ENCODE measurements around the gene MARCHF11.

The MARCHF11 gene

GRCh38 chr5:16179511-16179935, at the start of gene MARCHF11:
Gene MARCHF11, minus strand, starts transcription at chr5:16179791. Its CDS starts 216 bp downstream, at chr5:16179575.
- DNase-seq (ENCODE audit: low read depth in 3 of 3, low spot score in 1 of 3) = no peak

- no peak for DNase-seq (ENCODE audit: low read depth in 3 of 3, low spot score in 1 of 3)
Measured at GRCh38 chr5:16225927-16226326, 46.3 kb upstream of the MARCHF11 start.

GRCh38 chr5:16192311-16192710, 12.7 kb upstream of the MARCHF11 start:
- no peak for DNase-seq (ENCODE audit: low read depth in 3 of 3, low spot score in 1 of 3)

GRCh38 chr5:16180789-16181082, 1.1 kb upstream of the MARCHF11 start:
- no peak for DNase-seq (ENCODE audit: low read depth in 3 of 3, low spot score in 1 of 3)

GRCh38 chr5:16179936-16180788, 571 bp upstream of the MARCHF11 start:
- DNase-seq (ENCODE audit: low read depth in 3 of 3, low spot score in 1 of 3) = no peak

GRCh38 chr5:16178745-16179372, 732 bp downstream of the MARCHF11 start:
- peak in 1 of 3 donors; percentile 3 for DNase-seq (ENCODE audit: low read depth in 3 of 3, low spot score in 1 of 3)

- no peak for DNase-seq (ENCODE audit: low read depth in 3 of 3, low spot score in 1 of 3)
Measured at GRCh38 chr5:16169550-16169949, 10.0 kb downstream of the MARCHF11 start.

GRCh38 chr5:16160706-16161105, 18.9 kb downstream of the MARCHF11 start:
- DNase-seq (ENCODE audit: low read depth in 3 of 3, low spot score in 1 of 3) = no peak

GRCh38 chr5:16159636-16160035, 20.0 kb downstream of the MARCHF11 start:
- DNase-seq (ENCODE audit: low read depth in 3 of 3, low spot score in 1 of 3) = no peak

GRCh38 chr5:16156152-16156551, 23.4 kb downstream of the MARCHF11 start:
- no peak for DNase-seq (ENCODE audit: low read depth in 3 of 3, low spot score in 1 of 3)

- no peak for DNase-seq (ENCODE audit: low read depth in 3 of 3, low spot score in 1 of 3)
Measured at GRCh38 chr5:16152601-16153568, 26.7 kb downstream of the MARCHF11 start.

- no peak for DNase-seq (ENCODE audit: low read depth in 3 of 3, low spot score in 1 of 3)
Measured at GRCh38 chr5:16149621-16150020, 30.0 kb downstream of the MARCHF11 start.

GRCh38 chr5:16147179-16147900, 32.3 kb downstream of the MARCHF11 start:
- no peak for DNase-seq (ENCODE audit: low read depth in 3 of 3, low spot score in 1 of 3)

GRCh38 chr5:16144416-16144815, 35.2 kb downstream of the MARCHF11 start:
- DNase-seq (ENCODE audit: low read depth in 3 of 3, low spot score in 1 of 3) = no peak

GRCh38 chr5:16143361-16144049, 36.1 kb downstream of the MARCHF11 start:
- no peak for DNase-seq (ENCODE audit: low read depth in 3 of 3, low spot score in 1 of 3)

GRCh38 chr5:16140944-16141343, 38.6 kb downstream of the MARCHF11 start:
- no peak for DNase-seq (ENCODE audit: low read depth in 3 of 3, low spot score in 1 of 3)

- DNase-seq (ENCODE audit: low read depth in 3 of 3, low spot score in 1 of 3) = no peak
Measured at GRCh38 chr5:16140417-16140816, 39.2 kb downstream of the MARCHF11 start.

- DNase-seq (ENCODE audit: low read depth in 3 of 3, low spot score in 1 of 3) = no peak
Measured at GRCh38 chr5:16137177-16137576, 42.4 kb downstream of the MARCHF11 start.

GRCh38 chr5:16135506-16135905, 44.1 kb downstream of the MARCHF11 start:
- DNase-seq (ENCODE audit: low read depth in 3 of 3, low spot score in 1 of 3) = no peak

- no peak for DNase-seq (ENCODE audit: low read depth in 3 of 3, low spot score in 1 of 3)
Measured at GRCh38 chr5:16135003-16135402, 44.6 kb downstream of the MARCHF11 start.

Measured in stimulated activated CD4-positive, alpha-beta T cell treated with anti-CD3 and anti-CD28 coated beads, TNF-alpha, amount 100 ng/mL, for 1 hour (primary cell).